ENCODE results near the gene GZF1.

The GZF1 gene

DNA sequence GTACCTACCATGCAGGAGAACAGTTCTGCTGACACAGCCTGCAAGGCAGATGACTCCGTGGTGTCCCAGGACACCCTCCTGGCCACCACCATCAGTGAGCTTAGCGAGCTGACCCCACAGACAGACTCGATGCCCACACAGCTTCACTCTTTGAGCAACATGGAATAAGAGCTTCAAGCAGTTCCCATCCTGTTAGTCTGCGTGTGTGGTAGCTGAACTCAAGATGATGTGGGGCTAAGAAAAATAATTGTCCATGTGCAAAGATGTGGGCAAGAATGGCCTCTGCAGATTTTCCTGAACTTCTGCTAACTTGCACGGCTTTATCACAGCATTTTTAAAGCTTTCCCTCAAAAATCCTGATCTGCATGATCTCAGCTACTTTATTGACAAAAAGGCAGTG is 8.3 kb downstream of the GZF1 start:
- no peak for DNase-seq (ENCODE audit: low spot score)

DNA sequence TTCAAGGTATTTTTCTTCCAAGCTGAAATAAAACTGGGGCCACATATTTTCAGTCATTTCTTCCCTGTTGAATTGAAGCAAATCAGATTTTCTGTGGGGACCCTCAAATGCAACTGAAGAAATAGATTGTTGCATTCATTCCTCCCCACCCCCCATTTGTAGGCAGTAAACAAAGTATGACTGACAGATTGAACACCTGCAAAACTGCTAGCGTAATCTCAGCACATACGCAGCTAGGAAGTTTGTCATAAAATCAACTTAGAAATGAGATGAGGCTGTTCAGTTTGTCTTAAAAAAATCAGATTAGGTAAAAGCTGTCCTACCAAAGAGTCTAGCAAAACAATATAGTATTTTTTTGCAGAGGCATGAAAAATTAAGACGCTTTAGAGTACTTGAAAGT is 8.9 kb downstream of the GZF1 start:
- DNase-seq (ENCODE audit: low spot score): no peak

- DNase-seq (ENCODE audit: low spot score): no peak
These were observed 9.5 kb downstream of the GZF1 start for GRCh38 chr20:23371496-23371895.

DNA sequence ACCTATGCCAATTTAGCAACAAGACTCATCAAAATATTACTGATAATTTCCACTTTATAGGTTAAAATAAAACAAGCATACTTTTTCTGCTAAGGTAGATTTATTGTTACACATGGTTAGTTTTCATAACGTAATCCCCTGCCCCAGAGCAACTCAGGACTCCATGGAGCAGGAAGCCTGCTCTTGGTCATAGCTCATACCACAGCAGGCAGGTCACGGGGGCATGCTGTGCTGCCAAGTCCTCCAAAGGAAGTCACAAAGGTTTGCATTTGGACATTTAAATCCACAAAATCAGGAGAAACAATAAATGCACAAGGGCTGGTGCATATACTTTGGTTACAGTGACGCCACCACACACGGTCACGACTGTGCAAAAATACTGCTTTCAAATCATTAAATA is 12.5 kb downstream of the GZF1 start:
- DNase-seq (ENCODE audit: low spot score): no peak

DNA sequence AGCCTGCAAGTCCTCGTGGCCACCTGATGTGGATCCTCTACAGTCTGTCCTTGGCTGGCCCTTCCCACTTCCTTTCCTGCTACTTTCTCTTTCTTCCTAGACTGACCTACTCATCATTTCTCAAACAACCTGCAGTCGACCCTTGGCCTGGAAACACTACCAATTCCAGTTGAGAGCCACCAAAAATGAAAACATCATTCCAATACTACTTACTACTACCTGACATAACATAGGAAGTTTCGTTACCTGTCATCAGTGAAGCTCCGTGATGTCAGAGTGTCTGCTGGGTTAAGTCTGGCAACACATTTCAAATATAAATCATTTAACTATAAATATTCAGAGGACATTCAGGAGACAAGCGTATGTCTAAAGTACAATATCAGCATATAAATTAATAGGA is 13.8 kb downstream of the GZF1 start:
- DNase-seq (ENCODE audit: low spot score): no peak

DNA sequence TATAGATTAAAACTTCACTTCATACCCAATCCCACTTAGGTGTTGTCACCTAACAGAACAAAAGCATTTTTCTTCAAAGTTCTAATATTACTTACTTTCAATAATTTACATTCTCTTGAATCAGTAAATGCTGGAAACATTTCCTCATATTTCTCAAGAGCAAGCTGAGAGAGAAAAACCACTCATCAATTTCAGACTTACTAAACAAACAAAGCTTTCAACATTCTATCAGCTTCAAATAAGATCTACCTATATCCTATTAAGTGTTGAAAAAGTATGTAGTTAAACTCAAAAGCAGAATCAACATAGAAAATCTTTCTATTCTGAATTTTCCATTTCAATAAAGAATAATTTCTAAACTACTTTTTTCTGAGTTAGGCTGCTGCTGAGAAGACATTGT is 17.8 kb downstream of the GZF1 start:
- DNase-seq (ENCODE audit: low spot score): no peak

GRCh38 chr20:23381876-23382275 is 19.9 kb downstream of the GZF1 start:
- DNase-seq (ENCODE audit: low spot score): no peak

GRCh38 chr20:23386304-23387117 is 24.5 kb downstream of the GZF1 start:
- DNase-seq (ENCODE audit: low spot score): no peak

DNA sequence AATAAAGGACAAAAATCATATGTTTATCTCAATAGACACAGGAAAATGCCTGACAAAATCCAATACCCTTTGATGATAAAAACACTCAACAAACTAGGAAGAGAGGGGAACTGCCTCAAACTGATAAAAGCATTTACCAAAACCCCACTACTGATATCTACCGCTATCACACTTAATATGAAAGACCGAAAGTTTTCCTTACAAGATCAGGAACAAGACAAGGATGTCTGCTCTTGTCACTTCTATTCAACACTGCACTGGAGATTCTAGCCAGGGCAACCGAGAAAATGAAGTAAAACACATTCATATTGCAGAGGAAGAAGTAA is 25.1 kb downstream of the GZF1 start:
- DNase-seq (ENCODE audit: low spot score): no peak

- no peak for DNase-seq (ENCODE audit: low spot score)
These were observed 28.3 kb downstream of the GZF1 start for GRCh38 chr20:23390091-23390774.

GRCh38 chr20:23391707-23392310 is 29.8 kb downstream of the GZF1 start:
- DNase-seq (ENCODE audit: low spot score): no peak

DNA sequence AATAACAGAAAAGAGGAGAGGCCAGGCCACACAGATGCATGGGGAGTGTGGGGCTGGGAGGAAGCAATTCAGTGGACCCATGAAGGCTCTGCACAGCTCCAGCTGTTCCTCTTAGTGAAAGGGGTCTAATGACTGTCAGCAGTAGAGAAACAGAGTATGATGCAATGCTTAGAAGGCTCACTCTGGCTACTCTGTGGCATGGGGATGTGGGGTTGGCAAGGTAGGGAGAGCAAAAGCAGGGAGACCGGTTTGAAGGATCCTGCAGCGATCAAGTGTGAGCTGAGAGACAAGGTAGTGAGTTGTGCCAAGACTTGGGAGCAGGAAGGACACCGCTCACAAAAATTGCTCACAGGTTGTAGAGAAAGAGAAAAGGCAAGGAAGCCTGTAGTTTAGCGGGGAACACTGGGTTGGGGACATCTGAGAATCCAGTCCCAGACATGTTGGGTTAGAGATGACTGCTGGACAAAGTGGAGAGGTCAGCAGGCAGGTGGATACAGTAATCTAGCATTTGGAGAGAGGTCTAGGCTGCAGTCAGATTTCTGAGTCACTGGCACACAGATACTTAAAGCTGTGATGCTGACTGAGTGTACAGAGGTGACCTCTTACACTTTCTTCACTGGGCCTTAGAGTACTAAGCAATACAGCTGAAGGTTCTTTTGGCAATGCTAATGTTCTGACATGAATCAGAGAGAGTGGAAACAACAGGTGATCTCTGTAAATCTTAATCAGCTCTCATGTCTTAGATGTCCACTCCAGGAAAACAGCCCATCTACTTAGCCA is 32.2 kb downstream of the GZF1 start:
- no peak for DNase-seq (ENCODE audit: low spot score)

DNA sequence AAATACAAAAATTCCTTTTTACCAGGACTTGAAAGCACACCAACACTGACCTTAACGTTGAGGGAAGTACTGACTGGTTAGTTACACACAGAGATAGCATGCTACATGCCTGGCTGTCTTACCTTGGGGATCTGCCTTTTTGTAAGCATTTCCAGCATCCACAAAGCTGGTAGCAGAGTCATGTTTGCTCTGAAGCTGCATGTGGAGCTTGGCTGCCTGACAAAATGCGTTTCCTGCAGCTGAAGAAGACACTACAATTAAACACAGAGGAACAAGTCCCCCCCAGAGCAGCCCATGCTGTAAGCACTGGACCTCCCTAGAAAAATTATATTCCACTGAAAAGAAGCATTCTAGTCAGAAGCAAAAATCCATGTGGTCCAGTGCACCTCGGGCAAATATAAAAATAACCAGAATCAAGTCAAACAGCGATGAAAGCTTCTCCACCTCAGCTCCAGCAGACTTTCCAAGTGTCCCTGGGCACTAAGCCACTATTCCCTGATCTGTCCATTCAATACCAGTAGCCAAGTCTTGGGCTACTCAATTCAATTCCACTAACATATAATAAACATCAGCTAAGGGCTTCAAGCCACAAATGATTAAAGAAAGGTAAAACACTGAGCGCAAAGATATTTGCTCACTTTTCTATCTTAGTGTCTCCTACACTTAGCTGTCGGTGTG is 35.1 kb downstream of the GZF1 start:
- no peak for DNase-seq (ENCODE audit: low spot score)

DNA sequence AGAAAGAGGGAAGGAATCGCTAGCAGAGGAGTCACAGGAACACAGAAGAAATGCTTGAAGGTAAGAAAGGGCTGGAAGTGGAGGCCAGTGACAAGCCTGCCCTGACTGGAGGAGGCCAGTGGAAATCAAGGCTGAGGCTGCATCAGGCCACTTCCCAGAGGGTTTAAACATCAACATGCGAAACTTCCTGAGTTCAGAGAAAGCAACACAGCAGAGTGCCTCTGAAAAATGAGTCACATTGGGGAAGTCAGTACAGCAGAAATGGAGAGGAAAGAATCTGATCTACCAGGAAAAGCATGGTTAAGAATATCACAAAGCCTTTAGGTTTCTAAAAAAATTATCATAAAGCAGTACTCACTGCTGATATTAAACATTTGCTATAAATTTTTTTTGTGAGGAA is 36.0 kb downstream of the GZF1 start:
- peak; percentile 50 for DNase-seq (ENCODE audit: low spot score)

- peak; percentile 87 for DNase-seq (ENCODE audit: low spot score)
These were observed 37.7 kb downstream of the GZF1 start for GRCh38 chr20:23399568-23400241.

DNA sequence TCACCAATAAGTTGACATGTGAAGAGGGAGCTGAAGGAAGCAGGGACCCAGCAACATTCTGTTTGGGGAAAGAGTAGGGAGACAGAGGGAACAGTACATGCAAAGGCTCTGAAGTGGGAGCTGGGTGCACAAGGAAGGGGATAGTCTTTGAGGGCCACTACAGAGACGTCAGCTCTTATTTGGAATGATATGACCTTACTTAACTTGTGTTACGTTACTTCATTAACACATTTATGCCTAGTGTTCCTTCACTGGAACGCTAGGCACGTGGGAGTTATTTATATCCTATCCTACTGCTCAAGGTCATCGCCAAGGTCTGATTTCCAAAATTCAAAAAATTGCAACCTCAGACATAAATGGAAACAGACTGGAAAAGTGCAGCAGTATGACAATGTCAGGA is 39.1 kb downstream of the GZF1 start:
- DNase-seq (ENCODE audit: low spot score): no peak

- DNase-seq (ENCODE audit: low spot score): no peak
These were observed 41.8 kb downstream of the GZF1 start for GRCh38 chr20:23403751-23404150.

DNA sequence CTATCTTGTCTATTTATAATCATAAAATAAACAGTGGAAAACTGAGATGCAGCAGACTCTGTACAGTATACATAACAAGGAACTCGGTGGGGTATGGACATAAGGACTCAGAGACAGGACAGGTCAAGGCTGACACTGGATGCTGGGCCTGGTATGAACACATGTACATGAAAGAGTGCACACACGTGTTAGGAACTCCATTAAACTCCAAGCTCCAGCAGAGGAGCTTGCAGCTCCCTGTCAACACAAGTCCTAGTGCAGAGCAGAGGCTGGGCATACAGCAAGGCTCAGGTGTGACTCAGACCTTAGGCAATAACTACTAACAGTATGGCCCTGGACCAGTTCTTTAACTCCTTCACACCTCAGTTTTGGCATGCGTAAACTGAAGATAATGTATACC is 42.2 kb downstream of the GZF1 start:
- DNase-seq (ENCODE audit: low spot score): no peak

- DNase-seq (ENCODE audit: low spot score): no peak
These were observed 44.9 kb downstream of the GZF1 start for GRCh38 chr20:23406880-23407279.

GRCh38 chr20:23407781-23408464 is 45.9 kb downstream of the GZF1 start:
- DNase-seq (ENCODE audit: low spot score): peak; percentile 25

DNA sequence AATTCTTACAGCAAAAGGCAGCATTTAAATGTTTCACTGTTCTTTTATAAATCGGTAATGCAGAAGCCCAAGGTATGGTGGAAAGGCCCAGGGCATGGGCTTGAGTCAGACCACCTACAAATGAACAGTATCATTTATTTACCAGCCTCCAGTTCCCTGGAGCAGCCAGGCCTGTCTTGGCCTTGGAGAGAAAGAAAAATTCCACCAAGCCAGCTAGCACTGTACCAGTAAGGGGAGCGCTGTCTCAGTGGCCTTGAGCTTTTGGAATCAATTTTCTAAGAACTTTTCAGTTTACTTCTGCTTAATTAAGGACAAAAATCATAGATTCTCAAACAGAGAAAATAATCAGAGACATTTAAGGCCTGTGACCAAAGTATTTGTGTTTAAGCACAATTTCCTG is 47.0 kb downstream of the GZF1 start:
- DNase-seq (ENCODE audit: low spot score): no peak

Data from activated CD4-positive, alpha-beta T cell treated with anti-CD3 and anti-CD28 coated beads, Interleukin-2, Interleukin-4, amounts not matched to agents 100 ng/mL and 50 ng/mL, durations not matched to agents 16 hours and 8 hours (primary cell).